HFF-Myc (cell line): ENCODE data around the gene BLCAP.

Source experiments
- DNase-seq: peaks from one replicate; pipeline ENCODE4 v3.0.0-alpha.2; 2011; ENCODE audit warnings: low read depth; ENCODE audit errors: extremely low read depth
- H3K4me3 ChIP-seq: replicated peaks from 2 replicates; pipeline ENCODE4 v1.5.1; 2011; ENCODE audit warnings: low read depth, mild to moderate bottlenecking, control low read depth, low read length
- TF ChIP-seq, protein P1 (sequence below): IDR thresholded peaks from 2 replicates; pipeline ENCODE4 v1.5.1; 2012; ENCODE audit warnings: mild to moderate bottlenecking, low read depth, low read length, control low read depth; ENCODE audit errors: missing control alignments

BLCAP gene

DNA sequence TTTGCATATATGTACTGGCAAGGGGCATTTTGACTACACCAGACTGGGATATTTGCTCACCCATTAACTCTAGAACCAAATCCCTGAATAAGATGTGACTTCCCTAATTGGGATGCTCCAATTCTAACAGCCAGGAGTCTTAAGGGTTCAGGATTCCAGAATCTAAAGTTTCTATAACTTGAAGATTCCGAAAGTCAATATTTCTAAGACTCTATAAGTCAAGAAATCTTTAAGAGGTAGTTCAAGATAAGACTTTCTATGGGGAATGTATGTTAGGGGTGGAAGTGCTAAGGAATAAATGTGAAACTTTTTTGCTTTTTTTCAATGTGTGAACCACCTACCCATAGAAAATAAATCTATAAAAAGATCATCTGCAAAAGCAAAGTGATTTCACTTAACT, 42.7 kb upstream of the BLCAP start:
- no peak for DNase-seq
- TF ChIP-seq, protein P1, sequence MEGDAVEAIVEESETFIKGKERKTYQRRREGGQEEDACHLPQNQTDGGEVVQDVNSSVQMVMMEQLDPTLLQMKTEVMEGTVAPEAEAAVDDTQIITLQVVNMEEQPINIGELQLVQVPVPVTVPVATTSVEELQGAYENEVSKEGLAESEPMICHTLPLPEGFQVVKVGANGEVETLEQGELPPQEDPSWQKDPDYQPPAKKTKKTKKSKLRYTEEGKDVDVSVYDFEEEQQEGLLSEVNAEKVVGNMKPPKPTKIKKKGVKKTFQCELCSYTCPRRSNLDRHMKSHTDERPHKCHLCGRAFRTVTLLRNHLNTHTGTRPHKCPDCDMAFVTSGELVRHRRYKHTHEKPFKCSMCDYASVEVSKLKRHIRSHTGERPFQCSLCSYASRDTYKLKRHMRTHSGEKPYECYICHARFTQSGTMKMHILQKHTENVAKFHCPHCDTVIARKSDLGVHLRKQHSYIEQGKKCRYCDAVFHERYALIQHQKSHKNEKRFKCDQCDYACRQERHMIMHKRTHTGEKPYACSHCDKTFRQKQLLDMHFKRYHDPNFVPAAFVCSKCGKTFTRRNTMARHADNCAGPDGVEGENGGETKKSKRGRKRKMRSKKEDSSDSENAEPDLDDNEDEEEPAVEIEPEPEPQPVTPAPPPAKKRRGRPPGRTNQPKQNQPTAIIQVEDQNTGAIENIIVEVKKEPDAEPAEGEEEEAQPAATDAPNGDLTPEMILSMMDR: no peak
- H3K4me3 ChIP-seq: no peak overlapping the region

DNA sequence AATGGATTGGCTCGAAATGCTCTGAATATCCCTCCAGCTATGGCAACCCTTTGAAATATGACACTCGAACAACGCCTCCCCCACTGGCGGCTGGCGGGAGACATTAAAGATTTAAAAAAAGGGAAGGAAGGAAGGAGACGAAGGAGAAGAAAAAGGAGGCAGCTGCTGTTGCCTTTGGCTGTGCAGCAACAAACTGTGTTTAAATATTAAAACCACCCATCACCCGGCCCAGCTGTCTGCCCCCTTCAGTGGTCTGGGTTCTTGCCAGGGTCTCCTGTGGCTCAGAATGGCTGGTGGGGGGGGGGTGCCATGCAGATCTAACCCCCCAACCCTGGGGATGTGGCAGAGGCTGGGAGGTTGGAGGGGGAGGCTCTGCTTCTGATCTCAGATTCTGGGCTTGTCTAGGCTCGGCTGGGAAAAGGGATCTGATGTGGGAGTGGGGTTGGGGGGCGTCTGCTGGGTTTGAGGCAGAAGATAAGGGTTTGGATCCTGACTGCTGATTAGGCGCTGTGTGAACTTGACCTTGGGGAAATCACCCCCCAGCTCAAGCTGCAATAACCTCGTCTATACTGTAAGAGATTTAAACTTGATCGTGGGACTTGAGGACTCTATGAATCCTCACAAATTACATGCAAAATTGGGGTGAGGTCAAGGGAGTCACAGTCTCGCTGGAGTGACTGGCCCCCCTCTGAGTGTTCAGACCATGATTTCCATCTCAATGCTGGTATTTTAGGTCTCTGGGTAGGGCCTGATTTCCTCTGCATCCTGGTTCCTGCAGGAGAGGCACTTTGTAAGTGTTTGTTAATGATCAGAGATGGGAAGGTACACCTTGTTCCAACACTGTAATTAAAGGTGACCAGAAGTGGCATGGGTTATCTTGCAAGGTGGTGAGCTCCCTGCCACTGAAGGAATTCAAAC, 40.3 kb upstream of the BLCAP start:
- no peak for DNase-seq
- H3K4me3 ChIP-seq: no peak overlapping the region
- TF ChIP-seq, protein P1: no peak

DNA sequence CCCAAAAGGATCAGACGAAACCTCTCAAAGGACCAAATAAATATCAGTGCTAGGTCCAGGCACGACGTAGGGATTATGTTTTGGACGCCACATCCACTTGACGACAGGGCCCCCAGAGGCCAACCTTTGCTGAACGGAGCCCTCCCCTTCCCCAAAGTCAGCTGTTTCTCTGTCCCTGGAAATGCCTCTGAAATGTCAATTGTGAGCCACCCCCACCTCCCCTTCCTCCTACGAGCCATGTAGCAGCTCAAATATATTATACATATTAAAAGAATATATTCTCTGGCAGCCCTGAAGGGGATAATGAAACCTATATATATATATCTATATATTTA, 39.6 kb upstream of the BLCAP start:
- no peak overlapping the region for H3K4me3 ChIP-seq
- no peak for DNase-seq
- TF ChIP-seq, protein P1: no peak

DNA sequence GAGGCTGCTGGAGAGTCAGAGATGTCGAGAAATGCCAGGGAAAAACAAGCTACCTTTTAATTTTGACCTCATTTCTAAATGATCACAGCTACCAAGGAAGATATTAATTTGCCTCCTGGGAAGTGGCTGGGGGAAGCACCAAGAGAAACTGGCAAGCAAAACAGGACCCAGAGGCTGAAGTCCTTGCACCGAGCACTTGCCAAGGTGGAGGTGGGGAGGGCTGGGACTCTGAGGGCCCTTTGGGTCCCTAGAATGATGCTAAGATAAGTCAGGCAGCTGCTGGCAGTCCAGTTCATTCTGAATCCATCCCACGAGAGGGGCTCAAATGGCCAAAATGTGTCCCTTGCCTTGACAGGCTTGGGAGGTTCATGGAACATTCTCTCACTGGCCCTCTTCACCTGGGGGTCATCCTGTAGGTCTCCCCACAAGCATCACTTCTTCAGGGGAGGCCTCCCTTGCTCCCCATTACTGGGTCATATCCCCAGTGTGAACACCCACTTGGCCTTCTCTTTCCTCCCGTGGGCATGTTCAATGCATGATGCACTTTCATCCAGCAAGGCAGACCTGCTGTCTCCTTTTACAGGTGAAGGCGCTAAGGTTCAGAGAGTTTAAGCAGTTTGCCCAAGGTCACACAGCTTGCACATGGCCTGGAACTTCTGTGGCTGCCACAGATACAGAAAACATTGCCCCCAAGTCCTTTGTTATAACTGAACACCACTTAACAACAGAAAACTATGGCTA, 39.1 kb upstream of the BLCAP start:
- TF ChIP-seq, protein P1: no peak
- DNase-seq: no peak
- no peak overlapping the region for H3K4me3 ChIP-seq

DNA sequence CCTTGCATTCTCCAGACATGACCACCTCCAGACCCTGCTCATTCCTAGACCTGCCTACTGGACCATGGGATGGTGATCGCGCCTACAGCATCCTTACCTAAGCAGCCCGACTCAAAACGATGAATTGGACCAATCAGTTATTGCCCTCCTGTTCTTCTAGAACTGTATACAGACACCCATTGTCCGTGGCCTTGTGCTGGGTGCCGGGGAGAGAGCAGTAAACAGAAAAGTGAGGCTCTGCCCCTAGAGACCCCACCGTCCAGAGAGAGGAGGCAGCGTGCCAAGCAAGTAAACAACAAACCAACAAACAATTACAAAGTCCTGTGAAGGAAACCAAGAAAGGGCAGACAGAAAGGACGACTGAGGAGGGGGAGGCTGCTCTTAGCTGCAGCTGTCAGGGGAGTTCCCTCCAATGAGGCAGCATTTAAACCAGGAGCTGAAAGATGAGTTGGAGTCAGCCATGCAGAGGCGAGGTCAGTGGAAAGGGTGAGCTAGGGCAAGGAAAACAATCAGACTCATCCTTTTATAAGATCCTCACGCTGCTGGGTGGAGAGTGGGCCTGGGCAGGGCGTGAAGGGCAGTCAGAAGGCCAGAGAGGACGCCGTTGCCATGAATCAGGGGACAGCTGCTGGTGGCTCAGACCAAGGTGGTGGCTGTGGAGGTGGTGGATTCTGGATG, 37.6 kb upstream of the BLCAP start:
- H3K4me3 ChIP-seq: no peak overlapping the region
- DNase-seq: no peak
- TF ChIP-seq, protein P1: no peak

DNA sequence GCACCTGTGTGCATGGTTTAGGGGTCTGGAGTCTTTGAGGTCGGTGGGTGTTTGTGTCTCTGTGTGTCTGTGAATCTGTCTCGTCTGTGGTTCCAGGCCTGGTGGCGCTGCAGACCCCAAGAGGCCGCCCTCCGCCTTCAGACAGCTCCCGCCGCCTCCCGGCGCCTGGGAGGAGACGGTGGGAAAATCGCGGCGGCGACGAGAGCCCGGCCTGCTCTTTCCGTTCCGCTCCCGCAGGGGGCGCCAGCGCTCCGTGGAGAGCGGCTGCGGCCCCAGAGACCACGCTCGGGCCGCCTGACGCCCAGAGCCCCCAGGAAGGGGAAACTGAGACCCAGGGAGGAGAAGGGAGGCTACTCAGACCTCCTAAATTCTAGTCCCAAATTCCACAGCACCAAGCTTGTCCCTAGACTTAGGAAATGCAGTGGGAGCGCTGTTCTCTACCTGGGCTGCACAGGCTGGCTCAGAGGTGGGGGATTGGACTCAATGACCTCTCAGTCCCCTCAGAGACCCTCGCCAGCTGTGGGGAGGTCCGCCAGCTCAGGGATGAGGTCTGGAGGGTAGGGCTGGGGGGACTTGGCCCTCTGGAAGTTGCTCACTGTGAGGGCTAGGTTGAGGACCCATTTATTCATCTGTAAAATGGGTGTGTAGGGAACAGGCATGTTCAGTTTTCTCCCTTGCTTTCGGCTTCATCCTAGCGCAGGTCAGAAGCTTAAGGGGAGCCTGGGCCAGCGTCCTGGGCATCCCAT, 36.9 kb upstream of the BLCAP start:
- H3K4me3 ChIP-seq: no peak overlapping the region
- no peak for DNase-seq

More for the DNA sequence above, 36.9 kb upstream of the BLCAP start:
- TF ChIP-seq, protein P1: peak; percentile 92
